ENCODE data around the gene FAM83F. TPM values are rescaled to one million over a fixed set of nuclear protein-coding genes. Genes with fewer than 3 reads are reported as not detected.
"Not testable (repeated sequence)": the region's sequence is repeated elsewhere in the genome, so short reads cannot be mapped to it uniquely, and the experiment has no call there.

FAM83F gene
- total RNA-seq, 3 donors from 2014 or later, result 15.8 to 48.0 (median 35.0) TPM

- H3K4me3 ChIP-seq, result no peak overlapping the region
- no peak for ATAC-seq
- intact Hi-C loops (cut with DNase I, micrococcal nuclease), result loop anchor here in 1 of 2 donors (5.0 kb wide), 1 partner anchor 486 kb away; no protein-coding TSS in a partner anchor
- TF ChIP-seq CTCF (IDR thresholded peaks at IDR 0.05), result no peak
- H3K9me3 ChIP-seq, result no peaks in the 10 kb centered on the region
- peaks cover 3% of the 10 kb centered on the region for H3K36me3 ChIP-seq (ENCODE audit: low read depth)
- peaks cover 6% of the 10 kb centered on the region for H3K4me1 ChIP-seq (ENCODE audit: low read depth)
- no peak for DNase-seq
Measured at GRCh38 chr22:40023341-40023841, 28.6 kb downstream of the FAM83F start.

GRCh38 chr22:40024201-40025061, 29.7 kb downstream of the FAM83F start:
- intact Hi-C loops (cut with DNase I, micrococcal nuclease), result loop anchor here in 1 of 2 donors (5.0 kb wide), 1 partner anchor 487 kb away; no protein-coding TSS in a partner anchor
- ATAC-seq, result peak; percentile 93
- H3K9me3 ChIP-seq, result no peaks in the 10 kb centered on the region
- peak; percentile 82 to 88 (median 86) for DNase-seq
- H3K36me3 ChIP-seq (ENCODE audit: low read depth), result peaks cover 3% of the 10 kb centered on the region
- peaks cover 6% of the 10 kb centered on the region for H3K4me1 ChIP-seq (ENCODE audit: low read depth)
- no peak overlapping the region for H3K4me3 ChIP-seq
- peak; percentile 69 for TF ChIP-seq CTCF (IDR thresholded peaks at IDR 0.05)

- ATAC-seq; intact Hi-C loops (cut with DNase I, micrococcal nuclease); DNase-seq; H3K4me1 ChIP-seq (ENCODE audit: low read depth); H3K4me3 ChIP-seq; H3K36me3 ChIP-seq (ENCODE audit: low read depth); H3K9me3 ChIP-seq: not testable (repeated sequence)
Measured at GRCh38 chr22:40025062-40025379, 30.3 kb downstream of the FAM83F start.

- H3K4me3 ChIP-seq, result no peak overlapping the region
- intact Hi-C loops (cut with DNase I, micrococcal nuclease), result no loop called here
- DNase-seq (no peak), ATAC-seq (no peak)
- H3K9me3 ChIP-seq, result no peaks in the 10 kb centered on the region
- H3K36me3 ChIP-seq (ENCODE audit: low read depth), result peaks cover 3% of the 10 kb centered on the region
- H3K4me1 ChIP-seq (ENCODE audit: low read depth), result peaks cover 6% of the 10 kb centered on the region
- no peak for TF ChIP-seq CTCF (IDR thresholded peaks at IDR 0.05)
Measured at GRCh38 chr22:40025856-40026255, 31.1 kb downstream of the FAM83F start.

GRCh38 chr22:40026641-40027040, 31.9 kb downstream of the FAM83F start:
- DNase-seq, result no peak
- peaks cover 6% of the 10 kb centered on the region for H3K4me1 ChIP-seq (ENCODE audit: low read depth)
- intact Hi-C loops (cut with DNase I, micrococcal nuclease), result no loop called here
- no peaks in the 10 kb centered on the region for H3K9me3 ChIP-seq
- H3K4me3 ChIP-seq, result no peak overlapping the region
- no peak for TF ChIP-seq CTCF (IDR thresholded peaks at IDR 0.05)
- peaks cover 3% of the 10 kb centered on the region for H3K36me3 ChIP-seq (ENCODE audit: low read depth)
- no peak for ATAC-seq

All from mucosa of descending colon (tissue), 3 donors.